HEK293 (cell line): ENCODE results near the gene CCM2.

Experiments
- CTCF ChIA-PET: fragments of 350-600 bp; formaldehyde crosslinking; extraction: SDS; loops from one replicate; lab custom pipeline; 2021; ENCODE audit warnings: antibody characterized with exemption; lab: Yijun Ruan, JAX
- POLR2A ChIA-PET: fragments of 300-600 bp; formaldehyde crosslinking; extraction: SDS; loops from one replicate; lab custom pipeline; 2020; ENCODE audit warnings: antibody characterized with exemption, inconsistent platforms; lab: Yijun Ruan, JAX
- H3K27ac ChIP-seq: fragments of 200-500 bp; sonication (Bioruptor generic); 2 replicates; pipeline ENCODE4 v1.5.1; 2014; ENCODE audit warnings: low read depth, low read length, control low read depth, inconsistent platforms; ENCODE audit errors: extremely low read depth
- H3K36me3 ChIP-seq, 2 experiments: fragments of 200-500 bp in 1 of 2; sonication (Bioruptor generic) in 1 of 2; 1 replicate in 1 of 2; 2 replicates in 1 of 2; pipeline ENCODE4 v1.5.1; 2014 to 2017; ENCODE audit warnings: inconsistent platforms in 2 of 2, low read length in 2 of 2; ENCODE audit not compliant: control insufficient read depth in 2 of 2, insufficient read depth in 1 of 2
- H3K4me1 ChIP-seq: fragments of 200-500 bp; sonication (Bioruptor generic); 2 replicates; pipeline ENCODE4 v1.5.1; 2014; ENCODE audit warnings: mild to moderate bottlenecking, low read length, inconsistent platforms; ENCODE audit not compliant: control insufficient read depth, insufficient read depth
- H3K4me3 ChIP-seq: 2 replicates; pipeline ENCODE4 v1.5.1; 2011; ENCODE audit warnings: low read depth, mild to moderate bottlenecking, control low read depth, low read length, moderate library complexity
- H3K9me3 ChIP-seq: fragments of 200-500 bp; sonication (Bioruptor generic); 2 replicates; pipeline ENCODE4 v1.5.1; 2014; ENCODE audit warnings: low read depth, low read length, inconsistent platforms; ENCODE audit not compliant: control insufficient read depth, insufficient read depth
- BCL6B ChIP-seq: fragments of 450-650 bp; formaldehyde crosslinking; IDR thresholded peaks from 2 replicates; pipeline ENCODE4 v1.5.1; 2017; ENCODE audit warnings: missing biosample characterization, missing genetic modification characterization
- KLF1 ChIP-seq: fragments of 450-650 bp; formaldehyde crosslinking; IDR thresholded peaks from 2 replicates; pipeline ENCODE4 v1.5.1; 2016; ENCODE audit warnings: missing biosample characterization, missing genetic modification characterization
- TCF7L2 ChIP-seq: IDR thresholded peaks from 2 replicates; pipeline ENCODE4 v1.6.1; 2011; ENCODE audit warnings: low read depth, mild to moderate bottlenecking, inconsistent platforms, low read length, moderate library complexity, borderline replicate concordance
- ZBTB1 ChIP-seq: fragments of 450-650 bp; formaldehyde crosslinking; IDR thresholded peaks from 2 replicates; pipeline ENCODE4 v1.5.1; 2016; ENCODE audit warnings: missing biosample characterization, missing genetic modification characterization
- ZNF2 ChIP-seq: fragments of 450-650 bp; formaldehyde crosslinking; IDR thresholded peaks from 2 replicates; pipeline ENCODE4 v1.5.1; 2016; ENCODE audit warnings: missing biosample characterization, missing genetic modification characterization
- ZNF266 ChIP-seq: fragments of 450-650 bp; formaldehyde crosslinking; IDR thresholded peaks from 2 replicates; pipeline ENCODE4 v1.5.1; 2016; ENCODE audit warnings: missing biosample characterization, missing genetic modification characterization, low read depth
- ZNF473 ChIP-seq: fragments of 450-650 bp; formaldehyde crosslinking; IDR thresholded peaks from 2 replicates; pipeline ENCODE4 v1.5.1; 2017; ENCODE audit warnings: missing biosample characterization, missing genetic modification characterization
- ZNF558 ChIP-seq: fragments of 450-650 bp; formaldehyde crosslinking; IDR thresholded peaks from 2 replicates; pipeline ENCODE4 v1.5.1; 2016; ENCODE audit warnings: missing biosample characterization, missing genetic modification characterization
- ZNF561 ChIP-seq: fragments of 450-650 bp; IDR thresholded peaks from 2 replicates; pipeline ENCODE4 v1.5.1; 2018; ENCODE audit warnings: missing biosample characterization, missing genetic modification characterization, borderline replicate concordance
- ZNF580 ChIP-seq: fragments of 450-650 bp; formaldehyde crosslinking; IDR thresholded peaks from 2 replicates; pipeline ENCODE4 v1.5.1; 2016; ENCODE audit warnings: missing biosample characterization, missing genetic modification characterization
- ZNF768 ChIP-seq: fragments of 450-650 bp; formaldehyde crosslinking; IDR thresholded peaks from 2 replicates; pipeline ENCODE4 v1.5.1; 2018; ENCODE audit warnings: missing biosample characterization, mild to moderate bottlenecking, missing genetic modification characterization
- ZNF837 ChIP-seq: fragments of 450-650 bp; formaldehyde crosslinking; IDR thresholded peaks from 2 replicates; pipeline ENCODE4 v1.5.1; 2016; ENCODE audit warnings: missing biosample characterization, missing genetic modification characterization
- ZSCAN23 ChIP-seq: fragments of 450-650 bp; formaldehyde crosslinking; IDR thresholded peaks from 2 replicates; pipeline ENCODE4 v1.5.1; 2016; ENCODE audit warnings: missing biosample characterization, missing genetic modification characterization
- TF ChIP-seq, protein P1 (sequence below): fragments of 450-650 bp; formaldehyde crosslinking; IDR thresholded peaks from 2 replicates; pipeline ENCODE4; 2016; ENCODE audit warnings: missing biosample characterization, missing genetic modification characterization

Gene CCM2

GRCh38 chr7:44967571-44968446, 32.2 kb upstream of the CCM2 start:
- Histone ChIP-seq H3K4me1 (no peaks in the 10 kb centered on the region), H3K4me3 (no peak overlapping the region), H3K36me3 (no peaks in the 10 kb centered on the region), H3K9me3 (no peaks in the 10 kb centered on the region), H3K27ac (no peak overlapping the region)
- POLR2A ChIA-PET = no interaction called here
- CTCF ChIA-PET = no interaction called here
- TF ChIP-seq ZNF473 (tag by site-specific recombination) = no peak
- TF ChIP-seq ZBTB1 (tag by site-specific recombination) = no peak
- TF ChIP-seq, protein P1, sequence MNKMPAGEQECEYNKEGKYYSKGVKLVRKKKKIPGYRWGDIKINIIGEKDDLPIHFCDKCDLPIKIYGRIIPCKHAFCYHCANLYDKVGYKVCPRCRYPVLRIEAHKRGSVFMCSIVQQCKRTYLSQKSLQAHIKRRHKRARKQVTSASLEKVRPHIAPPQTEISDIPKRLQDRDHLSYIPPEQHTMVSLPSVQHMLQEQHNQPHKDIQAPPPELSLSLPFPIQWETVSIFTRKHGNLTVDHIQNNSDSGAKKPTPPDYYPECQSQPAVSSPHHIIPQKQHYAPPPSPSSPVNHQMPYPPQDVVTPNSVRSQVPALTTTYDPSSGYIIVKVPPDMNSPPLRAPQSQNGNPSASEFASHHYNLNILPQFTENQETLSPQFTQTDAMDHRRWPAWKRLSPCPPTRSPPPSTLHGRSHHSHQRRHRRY (tag by site-specific recombination) = no peak
- peak; percentile 90 for TF ChIP-seq ZNF768 (tag by site-specific recombination)
- 0 out of 2 replicates have a peak, but pooled peaks have one; percentile 28 for TF ChIP-seq ZNF580 (tag by site-specific recombination)

DNA sequence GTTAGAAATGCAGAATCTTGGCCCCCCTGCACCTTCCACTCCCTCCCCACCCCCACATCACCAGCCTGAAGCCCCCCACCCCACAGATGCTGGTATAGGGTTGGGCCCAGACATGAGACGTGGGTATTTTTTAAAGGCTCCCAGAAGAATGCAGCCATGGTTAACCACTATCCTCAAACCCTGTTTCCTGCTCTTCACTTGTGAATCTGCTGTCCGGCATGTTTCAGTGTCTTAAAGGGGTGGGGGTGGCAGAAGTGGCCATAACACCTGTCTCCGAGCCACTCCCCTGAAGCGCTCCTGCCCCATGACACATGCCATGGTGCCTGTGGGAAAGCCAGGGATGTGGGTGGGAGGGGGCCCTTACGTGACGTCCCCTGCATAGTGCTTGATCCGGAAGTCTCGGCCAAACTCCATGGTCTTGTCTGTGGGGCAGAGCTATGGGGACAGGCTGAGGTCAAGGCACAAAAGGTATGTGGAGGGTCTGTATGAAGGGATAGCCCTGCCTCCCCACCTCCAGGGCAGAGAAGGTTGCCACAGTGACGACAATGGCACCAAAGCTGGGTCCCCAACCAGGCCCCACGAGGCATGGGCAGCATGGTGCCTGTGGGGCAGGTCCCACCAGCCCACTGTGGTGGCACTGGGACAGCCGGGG, 30.8 kb upstream of the CCM2 start:
- H3K36me3 ChIP-seq = no peaks in the 10 kb centered on the region
- CTCF ChIA-PET = interaction anchor here (0.6 to 0.7 kb wide), 2 partner anchors 122 to 185 kb away, joined by 3 to 4 read pairs; no protein-coding TSS in a partner anchor
- no peak for TF ChIP-seq ZNF837
- TF ChIP-seq ZNF2 (tag by site-specific recombination) = no peak
- no peak for TF ChIP-seq BCL6B (tag by site-specific recombination)
- no peak for TF ChIP-seq ZNF561 (tag by site-specific recombination)
- no peak for TF ChIP-seq ZNF558 (tag by site-specific recombination)
- no peak for TF ChIP-seq ZNF266
- H3K27ac ChIP-seq = no peak overlapping the region
- POLR2A ChIA-PET = interaction anchor here (0.6 kb wide), 1 partner anchor 383 kb away, joined by 6 read pairs; no protein-coding TSS in a partner anchor
- no peak overlapping the region for H3K4me3 ChIP-seq
- no peaks in the 10 kb centered on the region for H3K4me1 ChIP-seq
- H3K9me3 ChIP-seq = no peaks in the 10 kb centered on the region

DNA sequence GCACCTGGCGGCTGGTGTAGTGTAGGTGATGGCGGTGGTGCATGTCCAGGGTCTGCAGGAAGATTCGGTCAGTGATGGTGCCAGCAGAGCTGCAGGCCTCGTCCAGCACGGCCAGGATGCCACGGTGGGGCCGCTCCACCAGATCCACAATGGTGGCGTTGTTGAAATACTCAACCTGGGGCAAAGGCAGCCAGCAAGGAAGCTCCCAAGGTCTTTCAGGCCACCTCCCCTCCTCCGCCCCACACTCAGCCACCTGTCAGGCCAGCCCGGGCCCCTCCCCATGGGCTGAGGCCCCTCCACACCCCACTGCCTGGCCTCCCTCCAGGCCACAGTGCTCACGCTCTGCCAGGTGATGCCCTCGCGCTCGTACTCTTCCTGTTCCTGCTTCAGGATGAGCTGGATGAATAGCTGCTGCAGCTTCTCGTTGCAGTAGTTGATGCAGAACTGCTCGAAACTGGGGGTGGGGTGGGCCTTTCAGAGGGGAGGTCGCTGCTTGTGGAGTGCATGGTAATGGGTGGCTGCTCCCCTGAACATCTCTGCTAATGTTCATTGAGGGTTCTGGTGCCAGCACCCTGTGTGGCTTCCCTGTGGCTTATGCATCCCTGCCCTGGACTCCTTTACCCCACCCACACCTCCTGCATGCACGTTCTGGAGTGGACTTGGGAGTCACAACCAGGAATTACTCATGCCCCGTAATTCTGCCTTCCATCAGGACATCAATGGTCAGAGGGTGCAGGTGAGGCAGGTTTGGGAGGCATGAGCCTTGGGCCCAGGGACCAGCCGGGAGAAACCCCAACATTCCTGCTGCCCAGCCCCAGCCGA, 30.1 kb upstream of the CCM2 start:
- Histone ChIP-seq H3K27ac (no peak overlapping the region), H3K4me3 (no peak overlapping the region), H3K9me3 (no peaks in the 10 kb centered on the region), H3K36me3 (no peaks in the 10 kb centered on the region), H3K4me1 (no peaks in the 10 kb centered on the region)
- TF ChIP-seq TCF7L2 (no peak), ZSCAN23 (tag by site-specific recombination) (no peak), KLF1 (peak; percentile 94)
- ChIA-PET CTCF (no interaction called here), POLR2A (interaction anchor here (0.6 kb wide), 1 partner anchor 384 kb away, joined by 6 read pairs; no protein-coding TSS in a partner anchor)
